ENCODE measurements around the gene TSHZ2.
"Not testable (repeated sequence)": the region's sequence is repeated elsewhere in the genome, so short reads cannot be mapped to it uniquely, and the experiment has no call there.

TSHZ2 gene

GRCh38 chr20:53364646-53365045 lies 392.5 kb downstream of the TSHZ2 start:
- in situ Hi-C loops (cut with MboI; ENCODE audit: low sequenced_read_pairs) = no loop called here

- in situ Hi-C loops (cut with MboI; ENCODE audit: low sequenced_read_pairs) = no loop called here
Measured at GRCh38 chr20:53365076-53365475, 392.9 kb downstream of the TSHZ2 start.

- in situ Hi-C loops (cut with MboI; ENCODE audit: low sequenced_read_pairs) = no loop called here
Measured at GRCh38 chr20:53365539-53366075, 393.4 kb downstream of the TSHZ2 start.

GRCh38 chr20:53366928-53367327 lies 394.8 kb downstream of the TSHZ2 start:
- in situ Hi-C loops (cut with MboI; ENCODE audit: low sequenced_read_pairs) = not testable (repeated sequence)

GRCh38 chr20:53369871-53370270 lies 397.7 kb downstream of the TSHZ2 start:
- in situ Hi-C loops (cut with MboI; ENCODE audit: low sequenced_read_pairs) = no loop called here

GRCh38 chr20:53370345-53370961 lies 398.3 kb downstream of the TSHZ2 start:
- in situ Hi-C loops (cut with MboI; ENCODE audit: low sequenced_read_pairs) = no loop called here

GRCh38 chr20:53371216-53371615 lies 399.1 kb downstream of the TSHZ2 start:
- in situ Hi-C loops (cut with MboI; ENCODE audit: low sequenced_read_pairs) = no loop called here

GRCh38 chr20:53376021-53376420 lies 403.9 kb downstream of the TSHZ2 start:
- in situ Hi-C loops (cut with MboI; ENCODE audit: low sequenced_read_pairs) = no loop called here

- in situ Hi-C loops (cut with MboI; ENCODE audit: low sequenced_read_pairs) = no loop called here
Measured at GRCh38 chr20:53379014-53379832, 407.1 kb downstream of the TSHZ2 start.

GRCh38 chr20:53379833-53380120 lies 407.6 kb downstream of the TSHZ2 start:
- in situ Hi-C loops (cut with MboI; ENCODE audit: low sequenced_read_pairs) = no loop called here

- in situ Hi-C loops (cut with MboI; ENCODE audit: low sequenced_read_pairs) = no loop called here
Measured at GRCh38 chr20:53381568-53382262, 409.6 kb downstream of the TSHZ2 start.

- in situ Hi-C loops (cut with MboI; ENCODE audit: low sequenced_read_pairs) = no loop called here
Measured at GRCh38 chr20:53382263-53382844, 410.2 kb downstream of the TSHZ2 start.

GRCh38 chr20:53383916-53384315 lies 411.8 kb downstream of the TSHZ2 start:
- in situ Hi-C loops (cut with MboI; ENCODE audit: low sequenced_read_pairs) = no loop called here

- in situ Hi-C loops (cut with MboI; ENCODE audit: low sequenced_read_pairs) = no loop called here
Measured at GRCh38 chr20:53384392-53384791, 412.2 kb downstream of the TSHZ2 start.

- in situ Hi-C loops (cut with MboI; ENCODE audit: low sequenced_read_pairs) = no loop called here
Measured at GRCh38 chr20:53385941-53386767, 414.0 kb downstream of the TSHZ2 start.

- in situ Hi-C loops (cut with MboI; ENCODE audit: low sequenced_read_pairs) = no loop called here
Measured at GRCh38 chr20:53387983-53388675, 416.0 kb downstream of the TSHZ2 start.

- in situ Hi-C loops (cut with MboI; ENCODE audit: low sequenced_read_pairs) = no loop called here
Measured at GRCh38 chr20:53389516-53390300, 417.6 kb downstream of the TSHZ2 start.

- in situ Hi-C loops (cut with MboI; ENCODE audit: low sequenced_read_pairs) = no loop called here
Measured at GRCh38 chr20:53390770-53391169, 418.6 kb downstream of the TSHZ2 start.

- in situ Hi-C loops (cut with MboI; ENCODE audit: low sequenced_read_pairs) = no loop called here
Measured at GRCh38 chr20:53394433-53394832, 422.3 kb downstream of the TSHZ2 start.
